ENCODE measurements around the gene PHLDB2.

The PHLDB2 gene

DNA sequence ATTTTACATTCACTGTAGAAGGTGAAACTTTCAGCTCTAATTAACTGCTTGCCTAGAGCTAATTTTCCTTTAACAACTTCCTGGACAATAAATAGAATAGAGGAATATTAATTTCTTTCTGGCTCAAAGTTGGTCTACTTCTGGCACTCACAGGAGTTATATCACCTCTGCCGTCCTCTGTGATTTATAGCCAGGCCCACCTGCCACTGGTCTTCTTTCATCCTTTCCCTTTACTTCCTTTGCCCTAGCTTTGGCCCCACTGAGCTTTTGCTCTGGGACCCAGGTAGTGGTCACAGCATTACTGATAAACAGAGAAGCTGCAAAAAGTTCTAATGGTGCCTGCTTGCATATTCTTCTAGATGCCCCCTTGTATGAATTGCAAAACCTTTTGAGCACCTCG lies 70.4 kb downstream of the PHLDB2 start:
- DNase-seq, result no peak

- no peak for DNase-seq
These were observed 73.9 kb downstream of the PHLDB2 start for GRCh38 chr3:111932946-111933345.

- no peak for DNase-seq
These were observed 77.3 kb downstream of the PHLDB2 start for GRCh38 chr3:111936191-111936841.

GRCh38 chr3:111936967-111937366 lies 77.9 kb downstream of the PHLDB2 start:
- no peak for DNase-seq

GRCh38 chr3:111937871-111938270 lies 78.8 kb downstream of the PHLDB2 start:
- no peak for DNase-seq

- DNase-seq, result no peak
These were observed 80.8 kb downstream of the PHLDB2 start for GRCh38 chr3:111939873-111940272.

- DNase-seq, result no peak
These were observed 84.5 kb downstream of the PHLDB2 start for GRCh38 chr3:111943533-111943932.

- no peak for DNase-seq
These were observed 85.3 kb downstream of the PHLDB2 start for GRCh38 chr3:111944372-111944771.

GRCh38 chr3:111947231-111947630 lies 88.2 kb downstream of the PHLDB2 start:
- no peak for DNase-seq

DNA sequence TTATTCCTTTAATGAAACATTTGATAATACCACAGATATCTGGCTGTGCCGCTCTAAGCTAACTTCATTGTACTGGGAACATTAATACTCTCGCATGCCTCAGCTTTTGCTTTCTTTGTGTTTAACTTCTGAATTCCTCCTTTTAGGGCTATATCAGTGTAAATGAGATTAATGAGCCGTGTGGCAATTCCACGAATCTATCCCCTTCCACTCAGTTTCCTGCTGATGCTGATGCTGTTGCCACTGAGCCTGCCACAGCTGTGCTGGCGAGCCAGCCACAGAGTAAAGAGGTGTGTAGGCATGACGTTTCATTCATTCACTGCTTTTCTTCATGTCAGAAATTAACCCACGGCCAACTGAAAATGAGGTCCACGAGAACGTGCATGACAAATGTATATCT lies 89.7 kb downstream of the PHLDB2 start:
- DNase-seq, result no peak

GRCh38 chr3:111949712-111950111 lies 90.6 kb downstream of the PHLDB2 start:
- DNase-seq, result no peak

DNA sequence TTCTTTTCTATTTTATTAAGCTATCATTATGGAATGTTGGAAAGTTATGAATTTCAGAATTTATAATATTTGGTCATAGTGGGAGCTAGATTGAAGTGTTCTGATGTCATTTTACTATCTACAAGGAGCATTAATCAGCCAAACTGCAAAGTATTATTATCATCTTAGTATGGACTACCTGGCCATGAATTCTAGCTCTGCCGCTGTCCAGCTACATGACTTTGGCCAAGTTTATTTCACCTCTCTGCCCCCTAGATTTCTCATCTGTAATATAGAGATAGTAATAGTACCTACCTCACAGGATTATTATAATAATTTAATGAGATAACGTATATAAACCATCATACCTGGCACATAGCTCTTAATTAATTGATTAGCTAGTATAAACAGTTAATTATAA lies 92.0 kb downstream of the PHLDB2 start:
- no peak for DNase-seq

GRCh38 chr3:111952086-111952485 lies 93.0 kb downstream of the PHLDB2 start:
- no peak for DNase-seq

DNA sequence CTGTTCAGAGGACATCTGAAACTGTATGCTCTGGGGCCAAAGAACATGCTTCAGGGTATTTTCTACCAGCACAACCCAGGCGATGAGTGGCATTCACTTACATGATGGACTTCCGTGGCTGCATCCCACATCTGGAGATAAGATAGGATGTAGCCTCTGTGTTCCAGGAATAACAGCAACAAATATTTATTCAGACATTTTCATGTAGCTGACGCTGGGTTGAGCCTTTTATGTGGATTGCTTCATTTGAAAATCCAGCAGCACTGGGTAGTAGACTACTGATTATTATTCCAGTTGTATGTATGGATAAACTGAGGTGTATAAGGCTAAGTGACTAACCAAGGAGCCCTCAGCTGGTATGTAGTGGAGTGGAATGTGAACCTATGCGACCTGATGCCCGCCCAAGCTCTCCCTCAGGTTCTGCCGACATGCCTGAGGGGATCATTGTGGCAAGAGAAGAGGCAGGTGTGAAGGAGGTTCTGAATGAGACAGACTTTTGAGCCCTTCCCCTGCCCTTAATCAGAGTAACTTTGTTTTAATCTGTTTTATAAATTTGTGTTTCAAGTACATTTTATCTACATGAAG lies 93.9 kb downstream of the PHLDB2 start:
- no peak for DNase-seq

- no peak for DNase-seq
These were observed 95.3 kb downstream of the PHLDB2 start for GRCh38 chr3:111954228-111954990.

GRCh38 chr3:111955876-111956275 lies 96.8 kb downstream of the PHLDB2 start:
- DNase-seq, result no peak

DNA sequence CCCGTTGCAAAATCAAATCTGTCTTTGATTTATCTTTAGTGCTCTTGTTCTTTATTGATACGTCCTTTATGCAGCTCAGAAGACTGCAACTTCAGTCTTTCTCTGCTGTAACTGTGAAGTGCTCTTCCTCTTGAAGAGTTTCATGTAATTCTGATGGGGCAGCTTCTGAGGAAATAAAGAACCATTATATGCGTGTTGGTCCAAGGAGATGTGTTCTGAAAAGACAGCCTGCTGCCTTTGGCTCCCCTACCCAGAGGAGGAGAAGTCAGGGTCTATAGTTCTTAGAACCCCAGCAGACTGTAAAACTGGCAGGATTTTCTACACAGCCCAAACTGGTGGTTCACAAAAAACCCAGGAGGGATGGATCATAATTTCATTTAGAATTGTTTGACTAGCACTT lies 97.4 kb downstream of the PHLDB2 start:
- DNase-seq, result no peak

DNA sequence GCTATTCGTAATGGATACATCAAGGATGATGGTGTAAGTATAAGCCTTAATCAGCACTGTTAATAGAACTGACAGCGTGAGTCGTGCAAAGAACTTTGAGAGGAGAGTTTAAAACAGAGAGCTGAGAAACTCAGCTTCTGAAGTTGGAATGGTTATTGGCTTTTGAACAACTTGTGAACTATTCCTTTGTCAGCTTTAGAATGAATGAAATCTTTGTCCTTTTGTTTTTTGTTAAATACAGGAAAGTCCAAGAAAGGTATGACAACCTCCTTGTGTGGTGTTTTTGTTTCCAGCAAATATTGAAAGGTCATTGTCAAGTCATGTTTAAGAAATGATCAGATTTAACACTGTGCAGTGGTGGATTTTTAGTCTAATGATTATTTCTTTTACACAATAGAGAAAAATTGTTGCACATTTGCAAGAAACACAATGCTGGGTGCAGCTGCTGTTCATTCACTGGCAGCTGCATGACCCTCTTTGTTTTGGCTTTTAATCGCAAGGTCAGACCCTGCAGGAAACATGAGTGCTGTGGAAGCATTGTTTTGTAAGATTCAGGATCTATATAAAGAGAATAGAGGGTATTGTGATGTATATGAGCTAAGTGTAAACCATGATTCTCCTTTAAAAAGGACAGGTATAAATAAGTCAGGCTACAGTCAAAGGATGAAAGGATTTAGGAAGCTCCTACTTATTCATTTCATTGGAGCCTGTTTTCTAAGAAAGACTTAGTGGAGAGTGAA lies 98.1 kb downstream of the PHLDB2 start:
- DNase-seq, result no peak

GRCh38 chr3:111961461-111962164 lies 102.5 kb downstream of the PHLDB2 start:
- no peak for DNase-seq

GRCh38 chr3:111963424-111963823 lies 104.4 kb downstream of the PHLDB2 start:
- DNase-seq, result no peak

DNA sequence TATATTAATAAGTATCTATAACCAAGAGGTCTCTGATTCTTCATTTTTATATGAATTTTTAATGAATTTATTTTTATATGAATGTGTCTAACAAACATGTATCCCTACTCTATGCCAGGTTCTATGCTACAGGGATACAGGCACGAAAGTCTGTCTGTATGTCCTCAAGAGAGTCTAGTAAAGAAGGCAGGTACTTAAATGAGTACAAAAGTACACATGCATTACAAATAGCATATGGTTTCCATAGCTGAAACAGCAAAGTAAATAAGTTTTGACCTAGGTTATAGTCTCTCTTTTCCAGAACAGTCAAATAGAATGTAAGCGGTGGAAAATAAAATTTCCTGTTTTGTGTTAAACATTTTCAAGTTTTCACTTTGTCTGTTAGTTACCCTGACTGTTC lies 106.4 kb downstream of the PHLDB2 start:
- DNase-seq, result no peak

GRCh38 chr3:111967068-111967467 lies 108.0 kb downstream of the PHLDB2 start:
- DNase-seq, result no peak
